ENCODE data around the gene GARNL3. TPM values are rescaled to one million over a fixed set of nuclear protein-coding genes. Genes with fewer than 3 reads are reported as not detected.

GARNL3 gene
- total RNA-seq, 1 experiment from 2014 or later: 11.8 TPM

GRCh38 chr9:127360829-127361228 is 96.3 kb downstream of the GARNL3 start:
- Histone ChIP-seq H3K4me1 (peaks cover 12% of the 10 kb centered on the region), H3K36me3 (ENCODE audit: control insufficient read depth, insufficient read depth, low read length) (no peaks in the 10 kb centered on the region), H3K4me3 (ENCODE audit: low read depth, low read length) (no peak overlapping the region), H3K27me3 (replicated peaks; ENCODE audit: control insufficient read depth, insufficient read depth, low read length) (no peaks in the 10 kb centered on the region), H3K9me3 (no peaks in the 10 kb centered on the region)
- peak; percentile 66 to 75 for TF ChIP-seq CTCF (IDR thresholded peaks at IDR 0.05; ENCODE audit: insufficient read depth in 1 of 2, low read depth in 1 of 2, low read length in 1 of 2, severe bottlenecking in 1 of 2, unreplicated experiment in 1 of 2)
- peaks cover 18% of the 10 kb centered on the region for H3K4me1 Mint-ChIP-seq (ENCODE audit: low read depth, unreplicated experiment)
- no TSS peak for BruUV-seq (replicated peaks)
- POLR2A ChIA-PET: interaction anchor here (0.6 to 1.9 kb wide), 3 partner anchors 33 to 39 kb away, joined by 3 to 17 read pairs (median 3); partner anchors contain the start of gene SLC2A8
- H3K4me3 Mint-ChIP-seq (ENCODE audit: unreplicated experiment): no peak overlapping the region
- peak overlapping the region; percentile 70 for H3K27ac Mint-ChIP-seq (ENCODE audit: unreplicated experiment)
- no peaks in the 10 kb centered on the region for H3K27me3 Mint-ChIP-seq (ENCODE audit: insufficient read depth, unreplicated experiment)
- H3K9me3 Mint-ChIP-seq (ENCODE audit: unreplicated experiment): no peaks in the 10 kb centered on the region
- H3K36me3 Mint-ChIP-seq (ENCODE audit: insufficient read depth, unreplicated experiment): no peaks in the 10 kb centered on the region
- intact Hi-C loops (cut with micrococcal nuclease; ENCODE audit: unreplicated experiment): loop anchor here (1.0 to 2.0 kb wide), 4 partner anchors 37 to 64 kb away; partner anchors contain the start of gene ZNF79
- CTCF ChIA-PET: interaction anchor here (0.6 to 1.9 kb wide), 12 partner anchors 10 to 575 kb away, joined by 3 to 54 read pairs (median 5); partner anchors contain the start of genes LRSAM1, RPL12 and SLC2A8
- peak; percentile 79 to 81 for DNase-seq

- H3K27ac Mint-ChIP-seq (ENCODE audit: unreplicated experiment): peak overlapping the region; percentile 70
- peaks cover 18% of the 10 kb centered on the region for H3K4me1 Mint-ChIP-seq (ENCODE audit: low read depth, unreplicated experiment)
Measured at GRCh38 chr9:127361561-127361960, 97.0 kb downstream of the GARNL3 start.

GRCh38 chr9:127362829-127363228 is 98.3 kb downstream of the GARNL3 start:
- Histone ChIP-seq H3K27me3 (replicated peaks; ENCODE audit: control insufficient read depth, insufficient read depth, low read length) (no peaks in the 10 kb centered on the region), H3K4me1 (peaks cover 15% of the 10 kb centered on the region), H3K4me3 (ENCODE audit: low read depth, low read length) (no peak overlapping the region), H3K36me3 (ENCODE audit: control insufficient read depth, insufficient read depth, low read length) (no peaks in the 10 kb centered on the region), H3K9me3 (no peaks in the 10 kb centered on the region)
- Mint-ChIP-seq H3K27ac (ENCODE audit: unreplicated experiment) (no peak overlapping the region), H3K4me3 (ENCODE audit: unreplicated experiment) (no peak overlapping the region), H3K4me1 (ENCODE audit: low read depth, unreplicated experiment) (peaks cover 18% of the 10 kb centered on the region), H3K36me3 (ENCODE audit: insufficient read depth, unreplicated experiment) (no peaks in the 10 kb centered on the region), H3K9me3 (ENCODE audit: unreplicated experiment) (no peaks in the 10 kb centered on the region), H3K27me3 (ENCODE audit: insufficient read depth, unreplicated experiment) (no peaks in the 10 kb centered on the region)
- intact Hi-C loops (cut with micrococcal nuclease; ENCODE audit: unreplicated experiment): no loop called here
- ChIA-PET POLR2A (interaction anchor here (0.6 to 1.0 kb wide), 2 partner anchors 25 to 34 kb away, joined by 3 to 9 read pairs; partner anchors contain the start of gene SLC2A8), CTCF (no interaction called here)
- no TSS peak for BruUV-seq (replicated peaks)
- TF ChIP-seq CTCF (IDR thresholded peaks at IDR 0.05; ENCODE audit: insufficient read depth in 1 of 2, low read depth in 1 of 2, low read length in 1 of 2, severe bottlenecking in 1 of 2, unreplicated experiment in 1 of 2): no peak
- DNase-seq: no peak

More at GRCh38 chr9:127361561-127361960, 97.0 kb downstream of the GARNL3 start:
- Mint-ChIP-seq H3K4me3 (ENCODE audit: unreplicated experiment) (no peak overlapping the region), H3K9me3 (ENCODE audit: unreplicated experiment) (no peaks in the 10 kb centered on the region), H3K36me3 (ENCODE audit: insufficient read depth, unreplicated experiment) (no peaks in the 10 kb centered on the region), H3K27me3 (ENCODE audit: insufficient read depth, unreplicated experiment) (no peaks in the 10 kb centered on the region)
- ChIA-PET CTCF (interaction anchor here (0.7 to 1.9 kb wide), 11 partner anchors 9 to 137 kb away, joined by 3 to 54 read pairs (median 5); partner anchors contain the start of genes LRSAM1, RPL12 and SLC2A8), POLR2A (interaction anchor here (0.6 to 1.9 kb wide), 3 partner anchors 32 to 38 kb away, joined by 3 to 17 read pairs (median 3); partner anchors contain the start of gene SLC2A8)
- H3K36me3 ChIP-seq (ENCODE audit: control insufficient read depth, insufficient read depth, low read length): no peaks in the 10 kb centered on the region
- peaks cover 12% of the 10 kb centered on the region for H3K4me1 ChIP-seq
- no peaks in the 10 kb centered on the region for H3K27me3 ChIP-seq (replicated peaks; ENCODE audit: control insufficient read depth, insufficient read depth, low read length)
- TF ChIP-seq CTCF (IDR thresholded peaks at IDR 0.05; ENCODE audit: insufficient read depth in 1 of 2, low read depth in 1 of 2, low read length in 1 of 2, severe bottlenecking in 1 of 2, unreplicated experiment in 1 of 2): no peak
- no peak for DNase-seq
- H3K9me3 ChIP-seq: no peaks in the 10 kb centered on the region
- intact Hi-C loops (cut with micrococcal nuclease; ENCODE audit: unreplicated experiment): loop anchor here (1.0 to 2.0 kb wide), 4 partner anchors 37 to 63 kb away; partner anchors contain the start of gene ZNF79
- H3K4me3 ChIP-seq (ENCODE audit: low read depth, low read length): no peak overlapping the region
- BruUV-seq (replicated peaks): no TSS peak
